OCI-LY1 (cell line): Measurements from ENCODE around the gene CHST3.

Experiments used
- H2AFZ ChIP-seq: fragments of 200-600 bp; sonication (generic), shearing (Covaris generic); 2 replicates; pipeline ENCODE4 v1.6.0; 2014; ENCODE audit warnings: antibody characterized with exemption, mild to moderate bottlenecking, low read length
- H3F3A ChIP-seq: fragments of 200-600 bp; sonication (generic), shearing (Covaris generic); 2 replicates; pipeline ENCODE4 v1.6.0; 2014; ENCODE audit warnings: mild to moderate bottlenecking, antibody characterized with exemption, low read length, moderate library complexity; ENCODE audit not compliant: insufficient read depth
- H3K27ac ChIP-seq: fragments of 200-600 bp; sonication (generic); 2 replicates; pipeline ENCODE4 v1.5.1; 2014; ENCODE audit warnings: low read length, mixed run types, mild to moderate bottlenecking, low read depth; ENCODE audit not compliant: poor library complexity, severe bottlenecking
- H3K27me3 ChIP-seq: fragments of 200-600 bp; sonication (generic); 2 replicates; pipeline ENCODE4 v1.6.0; 2014; ENCODE audit warnings: antibody characterized with exemption, mild to moderate bottlenecking, low read length, moderate library complexity; ENCODE audit not compliant: insufficient read depth
- H3K36me3 ChIP-seq: fragments of 200-600 bp; sonication (generic); 2 replicates; pipeline ENCODE4 v1.6.1; 2014; ENCODE audit warnings: mild to moderate bottlenecking, antibody characterized with exemption, low read length, moderate library complexity, mixed read lengths; ENCODE audit not compliant: insufficient read depth
- H3K4me1 ChIP-seq: fragments of 200-600 bp; sonication (generic); 2 replicates; pipeline ENCODE4 v1.5.1; 2014; ENCODE audit warnings: mild to moderate bottlenecking, low read length, moderate library complexity; ENCODE audit not compliant: insufficient read depth, severe bottlenecking
- H3K4me2 ChIP-seq: fragments of 200-600 bp; sonication (generic), shearing (Covaris generic); 2 replicates; pipeline ENCODE4 v1.6.1; 2014; ENCODE audit warnings: low read length
- H3K4me3 ChIP-seq: fragments of 200-600 bp; sonication (generic); 2 replicates; pipeline ENCODE4 v1.5.1; 2014; ENCODE audit warnings: low read length, low read depth, mild to moderate bottlenecking, mixed read lengths; ENCODE audit not compliant: poor library complexity, severe bottlenecking
- H3K79me2 ChIP-seq: fragments of 200-600 bp; shearing (Covaris generic); 2 replicates; pipeline ENCODE4 v1.6.1; 2016; ENCODE audit warnings: mixed run types, low read length, mixed read lengths; ENCODE audit not compliant: insufficient read depth
- H3K9ac ChIP-seq: fragments of 200-600 bp; sonication (generic), shearing (Covaris generic); 2 replicates; pipeline ENCODE4 v1.6.1; 2014; ENCODE audit warnings: mild to moderate bottlenecking, low read length, mixed read lengths
- H3K9me2 ChIP-seq: fragments of 200-600 bp; sonication (generic), shearing (Covaris generic); 2 replicates; pipeline ENCODE4 v1.6.1; 2014; ENCODE audit warnings: low read depth, mild to moderate bottlenecking, low read length, mixed read lengths
- H3K9me3 ChIP-seq: fragments of 200-600 bp; shearing (Covaris generic); 2 replicates; pipeline ENCODE4 v1.6.1; 2014; ENCODE audit warnings: low read length, mixed read lengths
- H4K20me1 ChIP-seq: fragments of 200-600 bp; sonication (generic), shearing (Covaris generic); 2 replicates; pipeline ENCODE4 v1.6.0; 2016; ENCODE audit warnings: mild to moderate bottlenecking, low read length; ENCODE audit not compliant: insufficient read depth
- CTCF ChIP-seq: fragments of 200-600 bp; sonication (generic), shearing (Covaris generic); IDR thresholded peaks from 2 replicates; pipeline ENCODE4 v1.5.1; 2017; ENCODE audit warnings: mild to moderate bottlenecking, antibody characterized with exemption, low read length, moderate library complexity, mixed read lengths
- EZH2 ChIP-seq: fragments of 200-600 bp; sonication (generic), shearing (Covaris generic); IDR thresholded peaks from 2 replicates; pipeline ENCODE4 v1.8.0; 2017; ENCODE audit warnings: borderline replicate concordance, mixed run types, mild to moderate bottlenecking, antibody characterized with exemption, low read length, moderate library complexity, mixed read lengths

CHST3 gene

GRCh38 chr10:71957546-71958275, 6.5 kb upstream of the CHST3 start:
- Histone ChIP-seq H3K36me3 (no peaks in the 10 kb centered on the region), H3K4me3 (no peak overlapping the region), H3K4me2 (no peak overlapping the region), H3K79me2 (no peaks in the 10 kb centered on the region), H3K27ac (no peak overlapping the region), H3K9me2 (no peaks in the 10 kb centered on the region), H2AFZ (no peak overlapping the region), H3K27me3 (peaks cover 5% of the 10 kb centered on the region; the same call in 1 of the 2 replicates), H3F3A (no peaks in the 10 kb centered on the region), H3K9ac (no peak overlapping the region), H3K9me3 (no peaks in the 10 kb centered on the region), H3K4me1 (no peaks in the 10 kb centered on the region), H4K20me1 (no peaks in the 10 kb centered on the region)
- TF ChIP-seq CTCF (peak; percentile 32; the same call in 1 of the 2 replicates), EZH2 (no peak)

GRCh38 chr10:71959526-71959925, 4.7 kb upstream of the CHST3 start:
- Histone ChIP-seq H3K4me1 (no peaks in the 10 kb centered on the region), H3K27me3 (peaks cover 11% of the 10 kb centered on the region; the same call in 1 of the 2 replicates)
- no peak for TF ChIP-seq CTCF
- TF ChIP-seq EZH2: no peak

DNA sequence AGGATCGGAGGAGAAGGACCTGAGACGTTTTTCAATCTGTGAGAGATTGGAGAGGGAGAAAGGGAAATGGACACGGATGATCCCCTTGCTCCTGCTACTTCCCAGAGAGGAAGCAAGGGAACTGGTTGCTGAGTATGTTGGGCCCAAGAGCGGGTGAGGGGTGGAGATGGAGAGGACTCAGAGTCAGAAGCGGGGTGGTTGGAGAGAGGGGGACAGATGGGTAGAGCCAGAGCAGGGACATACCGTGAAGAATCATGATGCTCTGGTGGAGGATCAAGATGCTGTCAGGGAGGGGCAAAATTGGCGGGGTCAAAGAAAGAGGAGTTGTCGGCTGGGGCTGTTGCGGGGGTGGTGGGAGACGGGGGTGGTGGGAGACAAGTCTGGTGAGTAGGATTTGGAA, 2.4 kb upstream of the CHST3 start:
- Histone ChIP-seq H3K4me2 (no peak overlapping the region), H3K4me3 (no peak overlapping the region), H3K9me2 (no peaks in the 10 kb centered on the region), H3F3A (no peaks in the 10 kb centered on the region), H4K20me1 (no peaks in the 10 kb centered on the region), H3K27me3 (peaks cover 11% of the 10 kb centered on the region; the same call in 1 of the 2 replicates), H3K9ac (no peak overlapping the region), H3K4me1 (no peaks in the 10 kb centered on the region), H2AFZ (no peak overlapping the region), H3K36me3 (no peaks in the 10 kb centered on the region), H3K27ac (no peak overlapping the region), H3K9me3 (no peaks in the 10 kb centered on the region), H3K79me2 (no peaks in the 10 kb centered on the region)
- TF ChIP-seq CTCF (no peak), EZH2 (no peak)

More at GRCh38 chr10:71959526-71959925, 4.7 kb upstream of the CHST3 start:
- Histone ChIP-seq H3K79me2 (no peaks in the 10 kb centered on the region), H3K9me3 (no peaks in the 10 kb centered on the region), H3K36me3 (no peaks in the 10 kb centered on the region), H3K4me2 (no peak overlapping the region), H3K27ac (no peak overlapping the region), H3K9ac (no peak overlapping the region), H4K20me1 (no peaks in the 10 kb centered on the region), H3K4me3 (no peak overlapping the region), H3K9me2 (no peaks in the 10 kb centered on the region), H2AFZ (no peak overlapping the region), H3F3A (no peaks in the 10 kb centered on the region)
